Stomach (tissue), 9 donors: ENCODE measurements around the gene PHB1. TPM values are rescaled to one million over a fixed set of nuclear protein-coding genes. Genes with fewer than 3 reads are reported as not detected.
A peak's percentile ranks its signal among the peaks of the same experiment; 100 is the strongest.

Experiments
- DNase-seq, 2 donors: peaks; one replicate each; pipeline versions ENCODE4 v3.0.0 to v3.0.0-alpha.2; 2013 to 2019
- H3K27ac ChIP-seq, 5 donors: fragments of 200-600 bp in 4 of 5; sonication (generic) in 4 of 5; one replicate each; pipeline ENCODE4 v1.5.1; 2013 to 2019; ENCODE audit warnings: mild to moderate bottlenecking in 1 of 5, moderate library complexity in 1 of 5
- H3K27me3 ChIP-seq, 3 donors: fragments of 200-600 bp; sonication (generic); one replicate each; pipeline ENCODE4 v1.5.1; 2017 to 2019; ENCODE audit warnings: mixed run types in 1 of 3
- H3K36me3 ChIP-seq, 4 donors: fragments of 200-600 bp; sonication (generic); 1 replicate in 3 of 4; 2 replicates in 1 of 4; pipeline ENCODE4 v1.5.1; 2016 to 2019
- H3K4me1 ChIP-seq, 4 donors: fragments of 200-600 bp; sonication (generic); one replicate each; pipeline ENCODE4 v1.5.1; 2016 to 2019
- H3K4me3 ChIP-seq, 4 donors: fragments of 200-600 bp; sonication (generic) in 3 of 4; one replicate each; pipeline ENCODE4 v1.5.1; 2016 to 2019; ENCODE audit warnings: mild to moderate bottlenecking in 1 of 4
- H3K9me3 ChIP-seq, 4 donors: fragments of 200-600 bp; sonication (generic); one replicate each; pipeline ENCODE4 v1.5.1; 2016 to 2019
- EP300 ChIP-seq: sonication (generic); formaldehyde crosslinking; IDR thresholded peaks from one replicate; pipeline ENCODE4 v1.6.1; 2017; ENCODE audit warnings: antibody characterized with exemption
- POLR2A ChIP-seq, 4 donors: fragments of 450-650 bp; IDR thresholded peaks; one replicate each; pipeline ENCODE4 v1.6.1; 2016; ENCODE audit warnings: antibody characterized with exemption in 4 of 4, control low read depth in 2 of 4, mild to moderate bottlenecking in 1 of 4, moderate library complexity in 1 of 4
- POLR2AphosphoS5 ChIP-seq, 3 donors: sonication (generic); formaldehyde crosslinking; IDR thresholded peaks; one replicate each; pipeline ENCODE4 v1.6.1; 2016; ENCODE audit warnings: antibody characterized with exemption in 3 of 3
- WGBS, 5 donors: extraction: QIAGEN DNeasy Blood & Tissue Kit in 3 of 5; methylation state at CpG; one replicate each; pipeline versions ENCODE4 v1.1.5 to v1.1.7; 2013 to 2018; 5-methylcytosine and 5-hydroxymethylcytosine counted together
- intact Hi-C: fragments of 100-400 bp; cut with DNase I; formaldehyde crosslinking; loops from one replicate; pipeline ENCODE4 v1.15.1; 2023; ENCODE audit warnings: low total_unique reads
- polyA plus RNA-seq, 3 donors: library from polyadenylated mRNA; stranded (reverse); fragments of 200-250 nt; gene quantifications; one replicate each; pipeline ENCODE4 v1.2.3, GENCODE V29; 2013
- total RNA-seq, 5 donors: library from RNA; depleted of rRNA; stranded (reverse); fragments of >200 nt; gene quantifications; one replicate each; pipeline versions ENCODE4 v1.1.0 to v1.2.3, GENCODE V29; 2014 to 2016
- TF ChIP-seq, protein P1 (sequence below), 7 experiments: fragments of 450-650 bp in 4 of 7; fragments of 200-600 bp in 3 of 7; sonication (generic) in 3 of 7; IDR thresholded peaks; one replicate each; pipeline ENCODE4 v1.5.1; 2016 to 2019; ENCODE audit warnings: antibody characterized with exemption in 7 of 7, control low read depth in 2 of 7, mild to moderate bottlenecking in 1 of 7
- donor health status: healthy with polysubstance abuse.
- donor health status: Bipolar disorder and iron deficiency.
- donor health status: healthy.

Gene PHB1
- total and polyA plus RNA-seq, 8 donors, result 44.3 to 152 (median 102) TPM

DNA sequence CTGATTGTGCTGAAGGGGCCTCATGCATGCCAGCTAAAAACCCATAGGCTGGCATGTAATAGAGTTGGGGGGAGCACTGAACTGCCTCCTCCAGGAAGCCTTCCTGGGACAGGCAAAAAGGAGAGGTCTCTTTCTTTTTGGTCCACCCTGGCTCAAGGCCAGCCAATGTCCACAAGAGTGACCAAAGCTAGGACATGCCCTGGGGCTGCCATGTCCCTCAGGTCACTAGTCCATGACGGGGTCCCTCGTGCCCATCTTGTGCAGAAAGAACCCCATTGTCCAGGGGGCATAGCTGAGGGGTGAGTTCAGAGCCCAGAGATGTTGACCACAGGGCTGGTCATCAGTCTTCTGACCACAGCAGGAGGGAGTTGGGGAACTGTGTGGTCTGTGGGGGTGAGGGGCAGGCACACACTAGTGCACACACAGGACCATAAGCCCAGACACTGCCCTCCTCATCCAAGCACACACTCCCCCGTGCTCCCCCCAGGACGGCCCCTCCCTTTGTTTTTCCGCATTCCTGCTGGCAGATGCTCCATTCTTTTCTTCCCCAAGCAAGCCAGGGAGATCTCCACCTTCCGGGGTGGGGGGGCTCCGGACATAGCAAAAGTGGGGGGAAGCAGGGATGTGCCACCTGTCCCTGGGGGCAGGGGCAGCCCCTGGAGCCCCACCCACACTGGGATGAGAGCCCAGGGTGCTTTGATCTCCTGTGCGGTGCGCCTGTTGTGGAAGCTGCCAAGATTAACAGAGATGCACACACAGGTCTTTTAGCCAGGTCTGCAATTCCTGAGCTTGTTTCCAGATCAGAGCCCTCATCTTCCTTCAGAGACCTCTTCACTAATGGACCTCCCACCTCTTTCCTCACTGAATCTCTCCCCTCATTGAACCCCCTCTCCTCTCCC lies 25.2 kb upstream of the PHB1 start:
- H3K27ac ChIP-seq, result no peak overlapping the region
- WGBS, 5 donors, result 44 to 57% (median 49%) methylated on average over 9 of the region's 9 CpGs
- DNase-seq, result no peak
- peaks cover 0 to 73% (median 31%) of the 10 kb centered on the region in 3 donors for H3K27me3 ChIP-seq
- TF ChIP-seq EP300 (no peak), POLR2AphosphoS5 (IDR thresholded peaks at IDR 0.05) (no peak), POLR2A (IDR thresholded peaks at IDR 0.05) (no peak)
- TF ChIP-seq, protein P1, sequence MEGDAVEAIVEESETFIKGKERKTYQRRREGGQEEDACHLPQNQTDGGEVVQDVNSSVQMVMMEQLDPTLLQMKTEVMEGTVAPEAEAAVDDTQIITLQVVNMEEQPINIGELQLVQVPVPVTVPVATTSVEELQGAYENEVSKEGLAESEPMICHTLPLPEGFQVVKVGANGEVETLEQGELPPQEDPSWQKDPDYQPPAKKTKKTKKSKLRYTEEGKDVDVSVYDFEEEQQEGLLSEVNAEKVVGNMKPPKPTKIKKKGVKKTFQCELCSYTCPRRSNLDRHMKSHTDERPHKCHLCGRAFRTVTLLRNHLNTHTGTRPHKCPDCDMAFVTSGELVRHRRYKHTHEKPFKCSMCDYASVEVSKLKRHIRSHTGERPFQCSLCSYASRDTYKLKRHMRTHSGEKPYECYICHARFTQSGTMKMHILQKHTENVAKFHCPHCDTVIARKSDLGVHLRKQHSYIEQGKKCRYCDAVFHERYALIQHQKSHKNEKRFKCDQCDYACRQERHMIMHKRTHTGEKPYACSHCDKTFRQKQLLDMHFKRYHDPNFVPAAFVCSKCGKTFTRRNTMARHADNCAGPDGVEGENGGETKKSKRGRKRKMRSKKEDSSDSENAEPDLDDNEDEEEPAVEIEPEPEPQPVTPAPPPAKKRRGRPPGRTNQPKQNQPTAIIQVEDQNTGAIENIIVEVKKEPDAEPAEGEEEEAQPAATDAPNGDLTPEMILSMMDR (IDR thresholded peaks at IDR 0.05), result no peak
- H3K9me3 ChIP-seq, result no peaks in the 10 kb centered on the region
- H3K4me1 ChIP-seq, result peaks cover 0 to 6% (median 3%) of the 10 kb centered on the region in 4 donors
- no peaks in the 10 kb centered on the region for H3K36me3 ChIP-seq
- no peak overlapping the region for H3K4me3 ChIP-seq
- intact Hi-C loops, result no loop called here

- DNase-seq, result no peak
- H3K4me1 ChIP-seq, result peaks cover 0 to 6% (median 3%) of the 10 kb centered on the region in 4 donors
- no peak overlapping the region for H3K4me3 ChIP-seq
- 60 to 71% (median 64%) methylated on average over 3 of the region's 3 CpGs for WGBS, 5 donors
- peaks cover 0 to 70% (median 31%) of the 10 kb centered on the region in 3 donors for H3K27me3 ChIP-seq
- intact Hi-C loops, result no loop called here
- no peaks in the 10 kb centered on the region for H3K9me3 ChIP-seq
- H3K27ac ChIP-seq, result no peak overlapping the region
- H3K36me3 ChIP-seq, result no peaks in the 10 kb centered on the region
- TF ChIP-seq EP300 (no peak), POLR2AphosphoS5 (IDR thresholded peaks at IDR 0.05) (no peak), POLR2A (IDR thresholded peaks at IDR 0.05) (no peak)
- TF ChIP-seq, protein P1 (IDR thresholded peaks at IDR 0.05), result no peak
These were observed 24.6 kb upstream of the PHB1 start for GRCh38 chr17:49439305-49439672.

DNA sequence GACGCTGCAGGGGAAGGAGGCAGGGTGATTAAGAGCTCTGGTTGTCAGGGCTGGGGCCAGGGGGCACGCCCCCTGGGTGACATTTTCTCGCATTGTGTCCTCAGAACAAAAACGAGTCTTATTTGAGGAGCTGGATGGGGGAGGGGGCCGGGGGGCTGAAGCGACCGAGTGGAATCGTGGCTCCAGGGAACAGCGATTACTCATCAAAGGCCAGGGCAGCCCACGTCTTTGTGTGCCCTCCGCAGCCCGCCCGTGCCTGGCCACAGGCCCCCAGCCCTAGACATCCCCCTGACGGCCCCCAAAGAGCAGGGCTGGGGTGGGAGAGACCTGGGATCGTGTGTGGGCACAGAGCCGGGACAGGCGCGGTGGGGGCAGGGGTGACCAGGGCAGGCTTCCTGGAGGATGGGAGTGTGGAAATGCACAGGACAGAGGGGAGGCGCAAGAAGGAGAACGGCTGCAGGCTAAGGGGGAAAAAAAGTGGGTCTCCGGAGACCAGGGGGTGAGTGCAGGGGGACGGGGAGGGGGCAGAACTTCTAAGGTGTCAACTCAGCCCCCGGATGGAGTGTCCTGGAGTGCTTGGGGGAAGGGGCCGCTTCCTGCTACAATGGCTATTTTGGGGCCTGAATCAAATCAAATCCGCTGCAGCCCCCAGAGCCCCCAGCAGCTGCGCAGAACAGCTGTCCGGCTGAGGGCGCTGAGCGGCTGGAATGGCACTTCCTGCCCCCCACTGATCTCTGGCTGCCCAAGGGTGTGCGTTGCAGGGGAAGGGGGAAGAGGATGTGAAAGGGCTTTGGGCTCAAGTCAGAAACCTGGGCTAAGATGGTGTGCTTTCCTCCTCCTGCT lies 24.0 kb upstream of the PHB1 start:
- Histone ChIP-seq H3K4me1 (peaks cover 0 to 6% (median 3%) of the 10 kb centered on the region in 4 donors), H3K27me3 (peaks cover 0 to 63% (median 31%) of the 10 kb centered on the region in 3 donors), H3K36me3 (no peaks in the 10 kb centered on the region), H3K9me3 (no peaks in the 10 kb centered on the region), H3K27ac (no peak overlapping the region), H3K4me3 (no peak overlapping the region)
- WGBS, 5 donors, result 10 to 21% (median 12%) methylated on average over 26 to 30 of the region's 30 CpGs
- TF ChIP-seq EP300, result no peak
- TF ChIP-seq, protein P1 (IDR thresholded peaks at IDR 0.05), result no peak
- no peak for TF ChIP-seq POLR2A (IDR thresholded peaks at IDR 0.05)
- TF ChIP-seq POLR2AphosphoS5 (IDR thresholded peaks at IDR 0.05), result no peak
- DNase-seq, result peak in 1 of 2 donors; percentile 54
- intact Hi-C loops, result no loop called here

DNA sequence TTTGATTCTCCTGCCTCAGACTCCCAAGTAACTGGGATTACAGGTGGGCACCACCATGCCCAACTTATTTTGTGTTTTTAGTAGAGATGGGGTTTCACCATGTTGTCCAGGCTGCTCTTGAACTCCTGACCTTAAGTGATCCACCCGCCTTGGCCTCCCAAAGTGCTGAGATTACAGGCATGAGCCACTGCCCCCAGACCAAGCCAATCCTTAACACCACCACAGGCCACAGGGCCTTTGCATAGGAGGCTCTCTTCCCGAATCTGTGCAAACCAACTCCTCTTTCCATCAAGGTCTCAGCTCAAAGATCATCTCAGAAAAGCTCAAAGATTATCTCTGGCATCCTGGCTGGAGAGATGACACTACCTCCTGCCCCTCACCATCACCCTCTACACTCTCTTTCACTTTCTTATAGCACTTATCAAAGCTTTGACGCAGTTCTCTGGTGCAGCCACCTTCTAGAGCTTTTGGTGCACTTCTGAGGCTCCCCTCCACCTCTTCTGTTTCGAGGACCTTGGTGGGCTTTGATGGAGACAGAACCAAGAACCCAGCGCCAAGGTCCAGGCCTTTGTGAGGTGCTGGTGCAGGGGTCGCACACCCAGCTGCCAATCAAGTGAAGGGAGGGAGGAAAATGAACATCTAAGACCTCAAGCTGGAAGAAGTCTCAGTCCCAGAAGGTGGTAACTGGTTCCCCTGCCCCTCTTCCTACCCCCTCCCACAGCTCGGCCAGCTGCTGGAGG lies 23.2 kb upstream of the PHB1 start:
- no peak overlapping the region for H3K27ac ChIP-seq
- intact Hi-C loops, result no loop called here
- no peak for TF ChIP-seq EP300
- TF ChIP-seq, protein P1 (IDR thresholded peaks at IDR 0.05), result no peak
- H3K27me3 ChIP-seq, result peaks cover 0 to 55% (median 31%) of the 10 kb centered on the region in 3 donors
- no peak for DNase-seq
- no peak overlapping the region for H3K4me3 ChIP-seq
- peaks cover 0 to 6% (median 3%) of the 10 kb centered on the region in 4 donors for H3K4me1 ChIP-seq
- H3K36me3 ChIP-seq, result no peaks in the 10 kb centered on the region
- WGBS, 5 donors, result 65 to 81% (median 68%) methylated on average over 6 to 7 of the region's 7 CpGs
- H3K9me3 ChIP-seq, result no peaks in the 10 kb centered on the region
